Fibroblast of the aortic adventitia (primary cell): ENCODE data around the gene VDAC2. TPM values are rescaled to one million over a fixed set of nuclear protein-coding genes. Genes with fewer than 3 reads are reported as not detected.
"Not testable (repeated sequence)": the region's sequence is repeated elsewhere in the genome, so short reads cannot be mapped to it uniquely, and the experiment has no call there.

ENCODE experiments used
- DNase-seq: peaks from one replicate; pipeline ENCODE4 v3.0.0-alpha.2; 2010; ENCODE audit warnings: low read depth
- H3K4me3 ChIP-seq: 2 replicates; pipeline ENCODE4 v1.5.1; 2011; ENCODE audit warnings: low read depth, mild to moderate bottlenecking, control low read depth, low read length, moderate library complexity
- CTCF ChIP-seq: IDR thresholded peaks from 2 replicates; pipeline ENCODE4 v1.5.1; 2011; ENCODE audit warnings: mild to moderate bottlenecking, low read length, control low read depth, inconsistent platforms; ENCODE audit not compliant: insufficient read depth
- total RNA-seq: library from RNA; depleted of rRNA; stranded (reverse); fragments of >200 nt; gene quantifications from 2 replicates; pipeline ENCODE4 v1.2.3, GENCODE V29; 2012; ENCODE audit warnings: low replicate concordance

The VDAC2 gene
- total RNA-seq, 1 donor = 174 TPM

GRCh38 chr10:75189266-75190096 lies 21.1 kb upstream of the VDAC2 start:
- DNase-seq = no peak
- no peak for TF ChIP-seq CTCF

GRCh38 chr10:75191821-75192568 lies 18.6 kb upstream of the VDAC2 start:
- TF ChIP-seq CTCF = peak; percentile 37
- peak; percentile 97 for DNase-seq
- H3K4me3 ChIP-seq = peak overlapping the region; percentile 16

More at GRCh38 chr10:75189266-75190096, 21.1 kb upstream of the VDAC2 start:
- H3K4me3 ChIP-seq = no peak overlapping the region

- H3K4me3 ChIP-seq, DNase-seq: not testable (repeated sequence)
Observed at GRCh38 chr10:75194625-75195024, 16.0 kb upstream of the VDAC2 start.

- peak; percentile 75 for DNase-seq
- H3K4me3 ChIP-seq = no peak overlapping the region
- no peak for TF ChIP-seq CTCF
Observed at GRCh38 chr10:75195035-75195763, 15.4 kb upstream of the VDAC2 start.

- no peak overlapping the region for H3K4me3 ChIP-seq
- no peak for TF ChIP-seq CTCF
- DNase-seq = no peak
Observed at GRCh38 chr10:75197066-75197465, 13.5 kb upstream of the VDAC2 start.

GRCh38 chr10:75197906-75198305 lies 12.7 kb upstream of the VDAC2 start:
- DNase-seq = no peak
- H3K4me3 ChIP-seq = no peak overlapping the region
- TF ChIP-seq CTCF = no peak

GRCh38 chr10:75199949-75200348 lies 10.6 kb upstream of the VDAC2 start:
- not testable (repeated sequence) for DNase-seq, H3K4me3 ChIP-seq
